Measurements from ENCODE around the gene CTDSP1. TPM values are rescaled to one million over a fixed set of nuclear protein-coding genes. Genes with fewer than 3 reads are reported as not detected.

CTDSP1 gene
- total RNA-seq, 1 donor from 2014 or later = 41.8 TPM

- Histone ChIP-seq H4K20me1 (ENCODE audit: insufficient read depth, low read length) (no peaks in the 10 kb centered on the region), H3K36me3 (ENCODE audit: insufficient read depth, low read length) (no peaks in the 10 kb centered on the region), H3K27ac (ENCODE audit: low read depth, low read length) (no peak overlapping the region), H3K4me1 (ENCODE audit: insufficient read depth, low read length) (peaks cover 29% of the 10 kb centered on the region), H3K9ac (ENCODE audit: low read length) (no peak overlapping the region), H3K9me3 (ENCODE audit: insufficient read depth, low read depth, low read length) (no peaks in the 10 kb centered on the region), H3K79me2 (ENCODE audit: insufficient read depth, low read length) (no peaks in the 10 kb centered on the region), H3K4me3 (ENCODE audit: insufficient read depth, low read depth, low read length) (no peak overlapping the region), H3K27me3 (ENCODE audit: insufficient read depth, low read length) (no peaks in the 10 kb centered on the region), H2AFZ (ENCODE audit: low read depth, low read length) (no peak overlapping the region), H3K4me2 (ENCODE audit: low read length) (no peak overlapping the region)
- DNase-seq (ENCODE audit: low read depth) (no peak), FAIRE-seq (no peak)
- Mint-ChIP-seq H3K4me1 (ENCODE audit: low read depth, unreplicated experiment) (peaks cover 11% of the 10 kb centered on the region), H3K36me3 (ENCODE audit: low read depth, unreplicated experiment) (no peaks in the 10 kb centered on the region), H3K27ac (ENCODE audit: unreplicated experiment) (no peak overlapping the region), H3K9me3 (ENCODE audit: unreplicated experiment) (no peaks in the 10 kb centered on the region), H3K4me3 (ENCODE audit: unreplicated experiment) (no peak overlapping the region), H3K27me3 (ENCODE audit: low read depth, unreplicated experiment) (peaks cover 16% of the 10 kb centered on the region)
- TF ChIP-seq CTCF (IDR thresholded peaks at IDR 0.05; ENCODE audit: insufficient read depth, low read depth, low read length) (no peak), EZH2 (IDR thresholded peaks at IDR 0.05; ENCODE audit: insufficient read depth, low read length) (no peak)
Observed at GRCh38 chr2:218394298-218395089, 5.2 kb upstream of the CTDSP1 start.

GRCh38 chr2:218395090-218395444 lies 4.6 kb upstream of the CTDSP1 start:
- no peak overlapping the region for H3K9ac ChIP-seq (ENCODE audit: low read length)
- no peak for DNase-seq (ENCODE audit: low read depth)
- Mint-ChIP-seq H3K27me3 (ENCODE audit: low read depth, unreplicated experiment) (peaks cover 10% of the 10 kb centered on the region), H3K27ac (ENCODE audit: unreplicated experiment) (peak overlapping the region; percentile 47), H3K4me3 (ENCODE audit: unreplicated experiment) (no peak overlapping the region), H3K36me3 (ENCODE audit: low read depth, unreplicated experiment) (no peaks in the 10 kb centered on the region), H3K4me1 (ENCODE audit: low read depth, unreplicated experiment) (peaks cover 11% of the 10 kb centered on the region), H3K9me3 (ENCODE audit: unreplicated experiment) (no peaks in the 10 kb centered on the region)
- no peak overlapping the region for H2AFZ ChIP-seq (ENCODE audit: low read depth, low read length)
- no peaks in the 10 kb centered on the region for H4K20me1 ChIP-seq (ENCODE audit: insufficient read depth, low read length)
- no peaks in the 10 kb centered on the region for H3K9me3 ChIP-seq (ENCODE audit: insufficient read depth, low read depth, low read length)
- H3K27me3 ChIP-seq (ENCODE audit: insufficient read depth, low read length) = no peaks in the 10 kb centered on the region
- peaks cover 29% of the 10 kb centered on the region for H3K4me1 ChIP-seq (ENCODE audit: insufficient read depth, low read length)
- H3K4me2 ChIP-seq (ENCODE audit: low read length) = no peak overlapping the region
- peaks cover under 1% of the 10 kb centered on the region for H3K79me2 ChIP-seq (ENCODE audit: insufficient read depth, low read length)
- no peak overlapping the region for H3K27ac ChIP-seq (ENCODE audit: low read depth, low read length)
- no peaks in the 10 kb centered on the region for H3K36me3 ChIP-seq (ENCODE audit: insufficient read depth, low read length)
- FAIRE-seq = no peak
- TF ChIP-seq EZH2 (IDR thresholded peaks at IDR 0.05; ENCODE audit: insufficient read depth, low read length) = no peak
- no peak for TF ChIP-seq CTCF (IDR thresholded peaks at IDR 0.05; ENCODE audit: insufficient read depth, low read depth, low read length)
- no peak overlapping the region for H3K4me3 ChIP-seq (ENCODE audit: insufficient read depth, low read depth, low read length)

- Histone ChIP-seq H3K27ac (ENCODE audit: low read depth, low read length) (no peak overlapping the region), H3K79me2 (ENCODE audit: insufficient read depth, low read length) (peaks cover 4% of the 10 kb centered on the region), H3K36me3 (ENCODE audit: insufficient read depth, low read length) (no peaks in the 10 kb centered on the region), H3K4me2 (ENCODE audit: low read length) (peak overlapping the region; percentile 94), H3K9ac (ENCODE audit: low read length) (peak overlapping the region; percentile 87), H2AFZ (ENCODE audit: low read depth, low read length) (peak overlapping the region; percentile 97), H3K4me1 (ENCODE audit: insufficient read depth, low read length) (peaks cover 29% of the 10 kb centered on the region), H3K4me3 (ENCODE audit: insufficient read depth, low read depth, low read length) (peak overlapping the region; percentile 73), H3K27me3 (ENCODE audit: insufficient read depth, low read length) (no peaks in the 10 kb centered on the region), H4K20me1 (ENCODE audit: insufficient read depth, low read length) (no peaks in the 10 kb centered on the region), H3K9me3 (ENCODE audit: insufficient read depth, low read depth, low read length) (no peaks in the 10 kb centered on the region)
- peaks cover 6% of the 10 kb centered on the region for H3K27me3 Mint-ChIP-seq (ENCODE audit: low read depth, unreplicated experiment)
- TF ChIP-seq CTCF (IDR thresholded peaks at IDR 0.05; ENCODE audit: insufficient read depth, low read depth, low read length) (no peak), EZH2 (IDR thresholded peaks at IDR 0.05; ENCODE audit: insufficient read depth, low read length) (no peak)
- peaks cover 11% of the 10 kb centered on the region for H3K4me1 Mint-ChIP-seq (ENCODE audit: low read depth, unreplicated experiment)
- H3K9me3 Mint-ChIP-seq (ENCODE audit: unreplicated experiment) = no peaks in the 10 kb centered on the region
- FAIRE-seq (no peak), DNase-seq (ENCODE audit: low read depth) (no peak)
- H3K4me3 Mint-ChIP-seq (ENCODE audit: unreplicated experiment) = peak overlapping the region; percentile 87
- peak overlapping the region; percentile 69 for H3K27ac Mint-ChIP-seq (ENCODE audit: unreplicated experiment)
- H3K36me3 Mint-ChIP-seq (ENCODE audit: low read depth, unreplicated experiment) = no peaks in the 10 kb centered on the region
Observed at GRCh38 chr2:218395456-218395825, 4.2 kb upstream of the CTDSP1 start.

All from astrocyte (in vitro differentiated cells and primary cell).